HG03066 (cell line): ENCODE results near the gene RHOD.

Experiments
- ATAC-seq: cut with Tn5 transposase; IDR thresholded peaks from one replicate; pipeline ENCODE4 v1.9.1; 2021; ENCODE audit warnings: low read depth; ENCODE audit not compliant: unreplicated experiment

The RHOD gene

GRCh38 chr11:67113231-67113721 is 56.6 kb downstream of the RHOD start:
- peak; percentile 71 for ATAC-seq

- no peak for ATAC-seq
These were observed 57.7 kb downstream of the RHOD start for GRCh38 chr11:67114275-67114896.

GRCh38 chr11:67116758-67117105 is 60.1 kb downstream of the RHOD start:
- no peak for ATAC-seq

GRCh38 chr11:67117176-67117575 is 60.5 kb downstream of the RHOD start:
- ATAC-seq = no peak

GRCh38 chr11:67117672-67118180 is 61.1 kb downstream of the RHOD start:
- ATAC-seq = peak; percentile 4

GRCh38 chr11:67118181-67118766 is 61.6 kb downstream of the RHOD start:
- peak; percentile 2 for ATAC-seq

GRCh38 chr11:67118801-67119584 is 62.3 kb downstream of the RHOD start, which contains the start of gene KDM2A:
Gene KDM2A (plus strand): TSS chr11:67119263. CDS start chr11:67121317, 2,054 bp downstream.
- peak; percentile 54 for ATAC-seq

GRCh38 chr11:67119585-67120391 is 63.1 kb downstream of the RHOD start:
- peak; percentile 25 for ATAC-seq

GRCh38 chr11:67120456-67120855 is 63.8 kb downstream of the RHOD start:
- ATAC-seq = no peak

- no peak for ATAC-seq
These were observed 64.4 kb downstream of the RHOD start for GRCh38 chr11:67120881-67121710.
